Upper lobe of left lung (tissue), 6 donors: Measurements from ENCODE around the gene FBXO11. TPM values are rescaled to one million over a fixed set of nuclear protein-coding genes. Genes with fewer than 3 reads are reported as not detected.
A peak's percentile ranks its signal among the peaks of the same experiment; 100 is the strongest.

Experiments
- ATAC-seq, 2 donors: fragments of 200-7000 bp; cut with Tn5 transposase; one replicate each; pipeline ENCODE4 v1.9.1; 2022; ENCODE audit warnings: mild to moderate bottlenecking in 2 of 2, moderate library complexity in 2 of 2; ENCODE audit not compliant: low FRiP score in 2 of 2
- DNase-seq, 2 donors: peaks; one replicate each; pipeline ENCODE4 v3.0.0-alpha.2; 2019 to 2020
- H3K27ac ChIP-seq, 4 donors: fragments of 200-600 bp; sonication (generic); one replicate each; pipeline ENCODE4 v1.5.1; 2016 to 2019
- H3K27me3 ChIP-seq, 4 donors: fragments of 200-600 bp; sonication (generic); one replicate each; pipeline ENCODE4 v1.5.1; 2017 to 2019
- H3K36me3 ChIP-seq, 4 donors: fragments of 200-600 bp; sonication (generic); one replicate each; pipeline ENCODE4 v1.5.1; 2016 to 2019
- H3K4me1 ChIP-seq, 4 donors: fragments of 200-600 bp; sonication (generic); one replicate each; pipeline ENCODE4 v1.5.1; 2018 to 2019
- H3K4me3 ChIP-seq, 4 donors: fragments of 200-600 bp; sonication (generic); one replicate each; pipeline ENCODE4 v1.5.1; 2017 to 2019; ENCODE audit warnings: mild to moderate bottlenecking in 2 of 4, moderate library complexity in 1 of 4
- H3K9me3 ChIP-seq, 4 donors: fragments of 200-600 bp; sonication (generic); one replicate each; pipeline ENCODE4 v1.5.1; 2018 to 2019
- EP300 ChIP-seq, 4 donors: sonication (generic); formaldehyde crosslinking; IDR thresholded peaks; one replicate each; pipeline ENCODE4 v1.5.1; 2017; ENCODE audit warnings: antibody characterized with exemption in 4 of 4, control low read depth in 2 of 4
- POLR2A ChIP-seq, 4 donors: fragments of 450-650 bp; IDR thresholded peaks; one replicate each; pipeline ENCODE4 v1.5.1; 2016 to 2017; ENCODE audit warnings: antibody characterized with exemption in 4 of 4, mild to moderate bottlenecking in 2 of 4
- POLR2AphosphoS5 ChIP-seq, 2 donors: sonication (generic); formaldehyde crosslinking; IDR thresholded peaks; one replicate each; pipeline ENCODE4 v1.5.1; 2017; ENCODE audit warnings: antibody characterized with exemption in 2 of 2
- WGBS, 2 donors: methylation state at CpG; one replicate each; pipeline ENCODE4 v1.1.5; 2017 to 2018; 5-methylcytosine and 5-hydroxymethylcytosine counted together
- total RNA-seq, 6 donors: library from RNA; depleted of rRNA in 4 of 6; stranded (reverse); fragments of >200 nt in 4 of 6; gene quantifications; one replicate each; pipeline versions ENCODE4 v1.1.0 to v1.2.1, GENCODE V29; 2016 to 2021
- TF ChIP-seq, protein P1 (sequence below), 6 experiments: fragments of 450-650 bp in 4 of 6; fragments of 200-600 bp in 2 of 6; sonication (generic) in 2 of 6; IDR thresholded peaks; one replicate each; pipeline ENCODE4 v1.5.1; 2016 to 2019; ENCODE audit warnings: antibody characterized with exemption in 6 of 6
- donor health status: DM: no; HTN: no; CAD: no; lungs with moderate emphysema.
- donor health status: DM: no; HTN: yes; CAD: no; lungs with severe emphysema.

The FBXO11 gene
- total RNA-seq, 6 donors from 2014 or later: 30.5 to 99.2 (median 60.0) TPM

DNA sequence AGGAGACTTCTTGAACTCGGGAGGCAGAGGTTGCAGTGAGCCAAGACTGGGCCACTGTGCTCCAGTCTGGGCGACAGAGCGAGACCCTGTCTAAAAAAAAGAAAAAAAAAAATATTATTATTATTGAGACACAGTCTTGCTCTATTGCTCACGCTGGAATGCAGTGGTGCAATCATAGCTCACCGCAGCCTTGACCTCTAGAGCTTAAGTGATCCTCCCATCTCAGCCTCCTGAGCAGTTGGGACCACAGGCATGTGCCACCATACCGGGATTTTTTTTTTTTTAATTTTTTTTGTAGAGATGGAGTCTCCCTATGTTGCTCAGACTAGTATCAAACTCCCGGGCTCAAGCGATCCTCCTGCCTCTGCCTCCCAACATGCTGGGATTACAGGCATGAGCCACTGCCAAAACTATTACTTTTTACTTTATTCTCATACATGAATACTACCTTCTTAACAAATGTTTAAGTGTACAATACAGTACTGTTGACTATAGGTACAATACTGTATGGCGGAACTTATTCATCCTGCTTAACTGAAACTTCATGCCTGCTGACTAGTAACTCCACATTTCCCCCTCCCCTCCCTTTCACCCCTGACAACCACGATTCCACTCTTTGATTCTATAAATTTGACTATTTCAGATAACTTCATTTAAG, 15.5 kb downstream of the FBXO11 start:
- peaks cover 0 to 3% (median 0%) of the 10 kb centered on the region in 4 donors for H3K36me3 ChIP-seq
- DNase-seq (no peak), ATAC-seq (no peak)
- no peaks in the 10 kb centered on the region for H3K27me3 ChIP-seq
- no peak overlapping the region for H3K4me3 ChIP-seq
- 94 to 96% methylated on average over 10 of the region's 10 CpGs for WGBS, 2 donors
- peaks cover 38 to 58% (median 40%) of the 10 kb centered on the region in 4 donors for H3K4me1 ChIP-seq
- TF ChIP-seq POLR2A (IDR thresholded peaks at IDR 0.05) (no peak), POLR2AphosphoS5 (IDR thresholded peaks at IDR 0.05) (no peak), EP300 (IDR thresholded peaks at IDR 0.05) (no peak)
- TF ChIP-seq, protein P1, sequence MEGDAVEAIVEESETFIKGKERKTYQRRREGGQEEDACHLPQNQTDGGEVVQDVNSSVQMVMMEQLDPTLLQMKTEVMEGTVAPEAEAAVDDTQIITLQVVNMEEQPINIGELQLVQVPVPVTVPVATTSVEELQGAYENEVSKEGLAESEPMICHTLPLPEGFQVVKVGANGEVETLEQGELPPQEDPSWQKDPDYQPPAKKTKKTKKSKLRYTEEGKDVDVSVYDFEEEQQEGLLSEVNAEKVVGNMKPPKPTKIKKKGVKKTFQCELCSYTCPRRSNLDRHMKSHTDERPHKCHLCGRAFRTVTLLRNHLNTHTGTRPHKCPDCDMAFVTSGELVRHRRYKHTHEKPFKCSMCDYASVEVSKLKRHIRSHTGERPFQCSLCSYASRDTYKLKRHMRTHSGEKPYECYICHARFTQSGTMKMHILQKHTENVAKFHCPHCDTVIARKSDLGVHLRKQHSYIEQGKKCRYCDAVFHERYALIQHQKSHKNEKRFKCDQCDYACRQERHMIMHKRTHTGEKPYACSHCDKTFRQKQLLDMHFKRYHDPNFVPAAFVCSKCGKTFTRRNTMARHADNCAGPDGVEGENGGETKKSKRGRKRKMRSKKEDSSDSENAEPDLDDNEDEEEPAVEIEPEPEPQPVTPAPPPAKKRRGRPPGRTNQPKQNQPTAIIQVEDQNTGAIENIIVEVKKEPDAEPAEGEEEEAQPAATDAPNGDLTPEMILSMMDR (IDR thresholded peaks at IDR 0.05): no peak
- no peaks in the 10 kb centered on the region for H3K9me3 ChIP-seq
- no peak overlapping the region for H3K27ac ChIP-seq

- DNase-seq: no peak
These were observed 17.6 kb downstream of the FBXO11 start for GRCh38 chr2:47888581-47889280.

GRCh38 chr2:47876912-47877311, 29.4 kb downstream of the FBXO11 start:
- Histone ChIP-seq H3K9me3 (no peaks in the 10 kb centered on the region), H3K4me1 (peaks cover 5 to 23% (median 9%) of the 10 kb centered on the region in 4 donors), H3K27ac (no peak overlapping the region), H3K27me3 (no peaks in the 10 kb centered on the region), H3K36me3 (no peaks in the 10 kb centered on the region), H3K4me3 (no peak overlapping the region)
- ATAC-seq (no peak), DNase-seq (no peak)
- TF ChIP-seq POLR2AphosphoS5 (IDR thresholded peaks at IDR 0.05) (no peak), POLR2A (IDR thresholded peaks at IDR 0.05) (no peak), EP300 (IDR thresholded peaks at IDR 0.05) (no peak)
- TF ChIP-seq, protein P1 (IDR thresholded peaks at IDR 0.05): no peak
- WGBS, 2 donors: 96 to 100% methylated on average over 1 of the region's 1 CpG

More at GRCh38 chr2:47888581-47889280, 17.6 kb downstream of the FBXO11 start:
- peak; percentile 53 to 58 for ATAC-seq
- TF ChIP-seq, protein P1 (IDR thresholded peaks at IDR 0.05): no peak
- Histone ChIP-seq H3K27me3 (no peaks in the 10 kb centered on the region), H3K27ac (no peak overlapping the region), H3K4me1 (peaks cover 23 to 54% (median 28%) of the 10 kb centered on the region in 4 donors), H3K36me3 (peaks cover 0 to 3% (median 0%) of the 10 kb centered on the region in 4 donors), H3K4me3 (no peak overlapping the region), H3K9me3 (no peaks in the 10 kb centered on the region)
- 72% methylated on average over 2 of the region's 2 CpGs for WGBS, 2 donors

DNA sequence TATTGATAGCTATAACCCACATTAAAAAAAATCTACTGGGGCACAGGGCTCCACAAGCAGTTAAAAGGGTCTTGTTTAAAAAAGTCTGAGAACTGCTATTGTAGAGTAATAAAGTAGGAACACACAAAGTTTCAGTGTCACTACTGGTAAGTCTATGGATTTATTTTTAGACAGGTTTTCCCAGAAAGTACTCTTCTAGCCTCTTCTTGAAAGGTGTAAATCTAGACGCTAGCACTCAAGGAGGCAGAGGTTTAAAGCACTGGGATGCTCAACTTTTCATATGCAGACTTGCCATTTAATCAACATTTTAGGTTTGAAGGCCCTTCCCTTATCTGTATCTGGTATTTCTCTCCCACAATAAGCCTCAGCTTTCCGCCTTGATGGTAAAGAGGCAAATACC, 33.4 kb downstream of the FBXO11 start:
- H3K4me3 ChIP-seq: no peak overlapping the region
- no peaks in the 10 kb centered on the region for H3K36me3 ChIP-seq
- H3K9me3 ChIP-seq: no peaks in the 10 kb centered on the region
- 73 to 88% methylated on average over 2 of the region's 2 CpGs for WGBS, 2 donors
- TF ChIP-seq EP300 (IDR thresholded peaks at IDR 0.05) (no peak), POLR2A (IDR thresholded peaks at IDR 0.05) (no peak), POLR2AphosphoS5 (IDR thresholded peaks at IDR 0.05) (no peak)
- TF ChIP-seq, protein P1 (IDR thresholded peaks at IDR 0.05): no peak
- DNase-seq: no peak
- ATAC-seq: no peak
- H3K27ac ChIP-seq: peak overlapping the region in 1 of 4 donors; percentile 35
- no peaks in the 10 kb centered on the region for H3K27me3 ChIP-seq
- peaks cover 7 to 45% (median 16%) of the 10 kb centered on the region in 4 donors for H3K4me1 ChIP-seq
